Suprapubic skin (tissue), 4 donors: ENCODE data around the gene ENPP3. TPM values are rescaled to one million over a fixed set of nuclear protein-coding genes. Genes with fewer than 3 reads are reported as not detected.

Source experiments
- DNase-seq, 2 donors: peaks; one replicate each; pipeline ENCODE4 v3.0.0-alpha.2; 2019; ENCODE audit warnings: low spot score in 2 of 2
- H3K27ac ChIP-seq: fragments of 200-600 bp; sonication (generic); one replicate; pipeline ENCODE4 v1.5.1; 2019
- H3K27me3 ChIP-seq: fragments of 200-600 bp; sonication (generic); one replicate; pipeline ENCODE4 v1.5.1; 2019
- H3K36me3 ChIP-seq: fragments of 200-600 bp; sonication (generic); one replicate; pipeline ENCODE4 v1.5.1; 2019
- H3K4me1 ChIP-seq: fragments of 200-600 bp; sonication (generic); one replicate; pipeline ENCODE4 v1.5.1; 2019
- H3K4me3 ChIP-seq: fragments of 200-600 bp; sonication (generic); one replicate; pipeline ENCODE4 v1.5.1; 2019; ENCODE audit warnings: mild to moderate bottlenecking
- H3K9me3 ChIP-seq: fragments of 200-600 bp; sonication (generic); one replicate; pipeline ENCODE4 v1.5.1; 2019
- CTCF ChIP-seq, 2 donors: fragments of 200-600 bp in 1 of 2; fragments of 450-650 bp in 1 of 2; sonication (generic) in 1 of 2; IDR thresholded peaks; one replicate each; pipeline ENCODE4 v1.5.1; 2016 to 2019; ENCODE audit warnings: antibody characterized with exemption in 2 of 2, mild to moderate bottlenecking in 1 of 2, moderate library complexity in 1 of 2
- EP300 ChIP-seq: sonication (generic); formaldehyde crosslinking; IDR thresholded peaks from one replicate; pipeline ENCODE4 v1.6.1; 2017; ENCODE audit warnings: antibody characterized with exemption
- POLR2A ChIP-seq, 2 donors: fragments of 450-650 bp; IDR thresholded peaks; one replicate each; pipeline ENCODE4 v1.6.1; 2017; ENCODE audit warnings: antibody characterized with exemption in 2 of 2, mild to moderate bottlenecking in 2 of 2, moderate library complexity in 2 of 2
- POLR2AphosphoS5 ChIP-seq, 3 donors: sonication (generic); formaldehyde crosslinking; IDR thresholded peaks; one replicate each; pipeline ENCODE4 v1.6.1; 2017; ENCODE audit warnings: antibody characterized with exemption in 3 of 3
- whole genome bisulfite sequencing: methylation state at CpG from one replicate; pipeline ENCODE4 v1.1.5; 2018; 5-methylcytosine and 5-hydroxymethylcytosine counted together
- total RNA-seq, 4 donors: library from RNA; depleted of rRNA; stranded (reverse); fragments of >200 nt; gene quantifications; one replicate each; pipeline ENCODE4 v1.1.0, GENCODE V29; 2016

Gene ENPP3
- total RNA-seq, 4 donors from 2014 or later, result 0.15 to 3.1 (median 0.68) TPM

- Histone ChIP-seq H3K27me3 (no peaks in the 10 kb centered on the region), H3K4me1 (no peaks in the 10 kb centered on the region), H3K9me3 (no peaks in the 10 kb centered on the region), H3K4me3 (no peak overlapping the region), H3K36me3 (no peaks in the 10 kb centered on the region), H3K27ac (no peak overlapping the region)
- no peak for DNase-seq
- TF ChIP-seq EP300, result no peak
- TF ChIP-seq CTCF (IDR thresholded peaks at IDR 0.05), result no peak
- no peak for TF ChIP-seq POLR2AphosphoS5 (IDR thresholded peaks at IDR 0.05)
- TF ChIP-seq POLR2A (IDR thresholded peaks at IDR 0.05), result no peak
- 82% methylated on average over 2 of the region's 2 CpGs for WGBS
Observed at GRCh38 chr6:131766631-131767030, 129.5 kb downstream of the ENPP3 start.

- Histone ChIP-seq H3K27me3 (no peaks in the 10 kb centered on the region), H3K4me1 (no peaks in the 10 kb centered on the region), H3K36me3 (no peaks in the 10 kb centered on the region), H3K4me3 (no peak overlapping the region), H3K27ac (no peak overlapping the region), H3K9me3 (no peaks in the 10 kb centered on the region)
- WGBS, result 83% methylated on average over 1 of the region's 1 CpG
- TF ChIP-seq POLR2AphosphoS5 (IDR thresholded peaks at IDR 0.05) (no peak), CTCF (IDR thresholded peaks at IDR 0.05) (no peak), EP300 (no peak), POLR2A (IDR thresholded peaks at IDR 0.05) (no peak)
- DNase-seq, result no peak
Observed at GRCh38 chr6:131768964-131769363, 131.9 kb downstream of the ENPP3 start.

- no peak for DNase-seq
- WGBS, result 84% methylated on average over 15 of the region's 15 CpGs
Observed at GRCh38 chr6:131769385-131770141, 132.5 kb downstream of the ENPP3 start.

GRCh38 chr6:131770776-131771175 is 133.7 kb downstream of the ENPP3 start:
- H3K27ac ChIP-seq, result no peak overlapping the region
- no peak for DNase-seq
- no peaks in the 10 kb centered on the region for H3K36me3 ChIP-seq
- no peaks in the 10 kb centered on the region for H3K27me3 ChIP-seq
- no peaks in the 10 kb centered on the region for H3K4me1 ChIP-seq
- no peak overlapping the region for H3K4me3 ChIP-seq
- no peaks in the 10 kb centered on the region for H3K9me3 ChIP-seq
- TF ChIP-seq POLR2AphosphoS5 (IDR thresholded peaks at IDR 0.05) (no peak), CTCF (IDR thresholded peaks at IDR 0.05) (no peak), POLR2A (IDR thresholded peaks at IDR 0.05) (no peak), EP300 (no peak)
- 100% methylated on average over 1 of the region's 1 CpG for WGBS

More at GRCh38 chr6:131769385-131770141, 132.5 kb downstream of the ENPP3 start:
- Histone ChIP-seq H3K9me3 (no peaks in the 10 kb centered on the region), H3K36me3 (no peaks in the 10 kb centered on the region), H3K4me1 (no peaks in the 10 kb centered on the region), H3K4me3 (no peak overlapping the region), H3K27ac (no peak overlapping the region), H3K27me3 (no peaks in the 10 kb centered on the region)
- no peak for TF ChIP-seq POLR2A (IDR thresholded peaks at IDR 0.05)
- no peak for TF ChIP-seq EP300
- no peak for TF ChIP-seq CTCF (IDR thresholded peaks at IDR 0.05)
- no peak for TF ChIP-seq POLR2AphosphoS5 (IDR thresholded peaks at IDR 0.05)

- Histone ChIP-seq H3K4me3 (no peak overlapping the region), H3K9me3 (no peaks in the 10 kb centered on the region), H3K36me3 (no peaks in the 10 kb centered on the region), H3K27me3 (no peaks in the 10 kb centered on the region), H3K27ac (no peak overlapping the region), H3K4me1 (peaks cover 5% of the 10 kb centered on the region)
- no peak for DNase-seq
- no peak for TF ChIP-seq POLR2AphosphoS5 (IDR thresholded peaks at IDR 0.05)
- no peak for TF ChIP-seq EP300
- TF ChIP-seq CTCF (IDR thresholded peaks at IDR 0.05), result no peak
- TF ChIP-seq POLR2A (IDR thresholded peaks at IDR 0.05), result no peak
- 46% methylated on average over 4 of the region's 4 CpGs for WGBS
Observed at GRCh38 chr6:131773284-131773950, 136.3 kb downstream of the ENPP3 start.
